ENCODE data around the gene IP6K1.

GRCh38 chr3:49793486-49794085 lies 7.2 kb upstream of the IP6K1 start:
- TF ChIP-seq MAX (IDR thresholded peaks at IDR 0.05; ENCODE audit: low read depth, low read length) = no peak
- no peak for TF ChIP-seq CTCF (IDR thresholded peaks at IDR 0.05 in 2 of 3, conservative IDR thresholded peaks at IDR 0.05 in 1 of 3; ENCODE audit: control insufficient read depth in 2 of 3, extremely low read depth in 1 of 3, insufficient read depth in 1 of 3, low read depth in 3 of 3, low read length in 3 of 3)
- no peak for TF ChIP-seq MYC (IDR thresholded peaks at IDR 0.05; ENCODE audit: insufficient read depth, insufficient read length, insufficient replicate concordance, low read length, severe bottlenecking)
- TF ChIP-seq NFYB (IDR thresholded peaks at IDR 0.05; ENCODE audit: insufficient read depth, low read depth, low read length) = no peak
